Measurements from ENCODE around the gene TMEM129. TPM values are rescaled to one million over a fixed set of nuclear protein-coding genes. Genes with fewer than 3 reads are reported as not detected.

TMEM129 gene, protein sequence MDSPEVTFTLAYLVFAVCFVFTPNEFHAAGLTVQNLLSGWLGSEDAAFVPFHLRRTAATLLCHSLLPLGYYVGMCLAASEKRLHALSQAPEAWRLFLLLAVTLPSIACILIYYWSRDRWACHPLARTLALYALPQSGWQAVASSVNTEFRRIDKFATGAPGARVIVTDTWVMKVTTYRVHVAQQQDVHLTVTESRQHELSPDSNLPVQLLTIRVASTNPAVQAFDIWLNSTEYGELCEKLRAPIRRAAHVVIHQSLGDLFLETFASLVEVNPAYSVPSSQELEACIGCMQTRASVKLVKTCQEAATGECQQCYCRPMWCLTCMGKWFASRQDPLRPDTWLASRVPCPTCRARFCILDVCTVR
- total RNA-seq = 10 to 100 TPM; 34.0 to 35.2 TPM
- 10 to 100 TPM; 26.9 to 41.7 (median 28.4) TPM for polyA plus RNA-seq
- 24.6 to 62.1 (median 36.7) reads per million in 6 experiments for total RNA-seq

- Mint-ChIP-seq H3K27me3 (no peaks in the 10 kb centered on the region), H3K4me3 (peak within 1 kb of the TSS; percentile 84 to 95 (median 91)), H3K36me3 (peaks cover 0 to 9% (median 1%) of the 10 kb centered on the region in 3 donors), H3K9me3 (no peaks in the 10 kb centered on the region), H3K4me1 (peaks cover 24 to 65% (median 58%) of the 10 kb centered on the region in 4 donors), H3K27ac (peak within 1 kb of the TSS; percentile 96 to 100 (median 99))
- peak; percentile 86 to 88 for ATAC-seq
- POLR2A ChIA-PET = interaction anchor here (0.9 to 4.5 kb wide), 4 partner anchors 8 to 375 kb away, joined by 3 to 124 read pairs (median 10); partner anchors contain the start of gene SLBP
- DNase-seq = peak; percentile 91 to 98 (median 96)
Observed at GRCh38 chr4:1721003-1721665, at the start of gene TMEM129, which contains the start of gene TACC3. TSS of gene TMEM129 (minus strand) at chr4:1721323. CDS start at chr4:1720837, 486 bp downstream. TSS of gene TACC3 (plus strand) at chr4:1721521. CDS start at chr4:1723422, 1,901 bp downstream.

GRCh38 chr4:1770791-1771231 is 49.7 kb upstream of the TMEM129 start:
- H3K27ac Mint-ChIP-seq = no peak overlapping the region
- DNase-seq (no peak), ATAC-seq (no peak)
- no peak overlapping the region for H3K4me3 Mint-ChIP-seq
- no peaks in the 10 kb centered on the region for H3K36me3 Mint-ChIP-seq
- H3K4me1 Mint-ChIP-seq = peaks cover 2 to 17% (median 6%) of the 10 kb centered on the region in 4 donors
- no peaks in the 10 kb centered on the region for H3K9me3 Mint-ChIP-seq
- peaks cover 1 to 12% (median 4%) of the 10 kb centered on the region in 5 donors for H3K27me3 Mint-ChIP-seq
- POLR2A ChIA-PET = no interaction called here

- Mint-ChIP-seq H3K36me3 (no peaks in the 10 kb centered on the region), H3K4me3 (no peak overlapping the region), H3K27ac (no peak overlapping the region), H3K4me1 (peaks cover 2 to 22% (median 8%) of the 10 kb centered on the region in 4 donors), H3K9me3 (no peaks in the 10 kb centered on the region), H3K27me3 (peaks cover 1 to 18% (median 8%) of the 10 kb centered on the region in 5 donors)
- POLR2A ChIA-PET = no interaction called here
- ATAC-seq (no peak), DNase-seq (no peak)
Observed at GRCh38 chr4:1770245-1770644, 49.1 kb upstream of the TMEM129 start.

DNA sequence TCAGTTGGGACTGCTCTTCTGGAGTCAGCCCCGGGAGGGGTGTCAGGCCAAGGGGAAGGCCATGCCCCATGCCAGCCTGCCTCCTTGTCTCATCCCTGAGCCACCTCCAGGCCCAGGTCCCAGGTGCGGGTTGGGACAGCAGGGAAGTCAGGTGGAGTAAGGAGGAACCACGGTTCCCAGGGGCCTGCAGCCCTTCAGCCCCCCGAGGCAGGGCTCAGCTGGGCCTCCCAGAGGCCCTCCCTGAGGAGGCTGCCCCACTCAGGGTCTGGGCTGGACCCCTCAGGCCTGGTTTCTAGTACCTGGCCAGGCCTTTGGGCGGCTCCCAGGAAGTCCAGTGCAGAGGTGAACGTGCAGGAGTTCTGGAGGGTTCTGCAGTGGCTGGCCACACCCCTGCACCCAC is 48.6 kb upstream of the TMEM129 start:
- peaks cover 1 to 23% (median 8%) of the 10 kb centered on the region in 5 donors for H3K27me3 Mint-ChIP-seq
- no peak for DNase-seq

GRCh38 chr4:1768367-1769034 is 47.4 kb upstream of the TMEM129 start:
- Mint-ChIP-seq H3K4me1 (peaks cover 2 to 22% (median 8%) of the 10 kb centered on the region in 4 donors), H3K4me3 (peak overlapping the region; percentile 43 to 84 (median 70)), H3K27me3 (peaks cover 2 to 32% (median 8%) of the 10 kb centered on the region in 5 donors), H3K36me3 (no peaks in the 10 kb centered on the region), H3K27ac (no peak overlapping the region), H3K9me3 (no peaks in the 10 kb centered on the region)
- ATAC-seq (no peak), DNase-seq (no peak)
- POLR2A ChIA-PET = no interaction called here

More for the DNA sequence above, 48.6 kb upstream of the TMEM129 start:
- no peak overlapping the region for H3K4me3 Mint-ChIP-seq
- no peaks in the 10 kb centered on the region for H3K9me3 Mint-ChIP-seq
- no peaks in the 10 kb centered on the region for H3K36me3 Mint-ChIP-seq
- no peak overlapping the region for H3K27ac Mint-ChIP-seq
- H3K4me1 Mint-ChIP-seq = peaks cover 2 to 22% (median 8%) of the 10 kb centered on the region in 4 donors
- ATAC-seq = no peak
- POLR2A ChIA-PET = interaction anchor here (0.6 kb wide), 1 partner anchor 129 kb away, joined by 4 read pairs; no protein-coding TSS in a partner anchor

- Mint-ChIP-seq H3K27me3 (peaks cover 2 to 34% (median 8%) of the 10 kb centered on the region in 5 donors), H3K4me3 (peak overlapping the region; percentile 39 to 84 (median 58)), H3K9me3 (no peaks in the 10 kb centered on the region), H3K27ac (no peak overlapping the region), H3K4me1 (peaks cover 2 to 22% (median 8%) of the 10 kb centered on the region in 4 donors), H3K36me3 (no peaks in the 10 kb centered on the region)
- ATAC-seq (peak; percentile 54), DNase-seq (peak in 1 of 10 donors; percentile 12)
- POLR2A ChIA-PET = no interaction called here
Observed at GRCh38 chr4:1767770-1768366, 46.7 kb upstream of the TMEM129 start.

GRCh38 chr4:1767061-1767769 is 46.1 kb upstream of the TMEM129 start:
- DNase-seq = no peak
- peaks cover 2 to 22% (median 8%) of the 10 kb centered on the region in 4 donors for H3K4me1 Mint-ChIP-seq

DNA sequence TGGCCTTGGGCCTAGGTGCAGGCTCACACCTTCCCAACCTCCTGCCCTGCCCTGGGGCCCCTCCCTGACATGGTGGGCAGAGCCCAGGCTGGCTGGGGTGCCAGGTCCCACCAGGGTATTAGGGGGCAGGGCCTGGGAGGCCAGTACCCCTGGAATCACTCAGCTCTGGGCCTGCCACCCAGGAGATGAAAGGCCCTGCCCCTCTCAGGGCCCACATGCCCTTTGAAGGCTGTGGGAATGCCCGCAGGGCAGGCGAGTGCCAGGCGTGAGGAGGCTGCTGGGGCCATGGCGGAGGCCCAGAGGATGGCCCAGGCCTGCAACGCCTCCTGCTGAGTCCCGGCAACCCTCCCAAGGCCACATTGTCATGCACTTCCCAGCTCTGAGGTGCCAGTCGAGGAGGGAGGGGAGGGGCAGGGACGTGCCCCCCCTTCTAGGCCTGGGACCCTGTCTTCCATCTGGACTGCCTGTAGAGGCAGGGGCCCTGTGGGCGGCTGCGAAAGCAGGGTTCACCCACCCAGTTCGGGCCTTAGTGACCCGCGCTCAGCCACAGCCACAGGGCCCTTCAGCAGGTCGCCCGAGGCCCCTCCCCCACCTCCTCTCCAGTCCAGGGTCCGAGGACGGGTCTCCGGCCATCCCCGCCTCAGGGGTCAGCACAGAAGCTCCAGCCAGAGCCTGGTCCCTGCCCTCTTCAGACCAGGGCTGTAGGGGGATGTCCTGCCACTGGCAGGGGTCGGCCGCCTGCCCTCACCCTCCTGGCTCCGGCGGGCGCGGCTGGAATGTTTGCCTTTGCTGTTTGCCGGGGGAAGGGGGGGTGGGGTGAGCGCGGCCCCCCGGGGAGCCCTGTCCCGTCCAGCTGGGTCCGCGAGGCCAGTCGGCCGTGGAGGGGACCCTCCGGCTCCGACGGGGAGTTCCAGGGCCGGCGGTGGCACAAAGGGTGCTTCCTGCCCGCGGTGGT is 45.3 kb upstream of the TMEM129 start:
- Mint-ChIP-seq H3K36me3 (no peaks in the 10 kb centered on the region), H3K27me3 (peaks cover 2 to 36% (median 8%) of the 10 kb centered on the region in 5 donors), H3K4me1 (peaks cover 2 to 17% (median 6%) of the 10 kb centered on the region in 4 donors), H3K4me3 (peak overlapping the region in 3 of 10 donors; percentile 3 to 15 (median 10)), H3K27ac (no peak overlapping the region), H3K9me3 (no peaks in the 10 kb centered on the region)
- POLR2A ChIA-PET = no interaction called here
- no peak for ATAC-seq
- no peak for DNase-seq

More at GRCh38 chr4:1767061-1767769, 46.1 kb upstream of the TMEM129 start:
- Mint-ChIP-seq H3K36me3 (no peaks in the 10 kb centered on the region), H3K27ac (no peak overlapping the region), H3K4me3 (peak overlapping the region in 1 of 10 donors; percentile 43), H3K27me3 (peaks cover 2 to 36% (median 8%) of the 10 kb centered on the region in 5 donors), H3K9me3 (no peaks in the 10 kb centered on the region)
- POLR2A ChIA-PET = no interaction called here
- peak; percentile 8 to 46 for ATAC-seq

DNA sequence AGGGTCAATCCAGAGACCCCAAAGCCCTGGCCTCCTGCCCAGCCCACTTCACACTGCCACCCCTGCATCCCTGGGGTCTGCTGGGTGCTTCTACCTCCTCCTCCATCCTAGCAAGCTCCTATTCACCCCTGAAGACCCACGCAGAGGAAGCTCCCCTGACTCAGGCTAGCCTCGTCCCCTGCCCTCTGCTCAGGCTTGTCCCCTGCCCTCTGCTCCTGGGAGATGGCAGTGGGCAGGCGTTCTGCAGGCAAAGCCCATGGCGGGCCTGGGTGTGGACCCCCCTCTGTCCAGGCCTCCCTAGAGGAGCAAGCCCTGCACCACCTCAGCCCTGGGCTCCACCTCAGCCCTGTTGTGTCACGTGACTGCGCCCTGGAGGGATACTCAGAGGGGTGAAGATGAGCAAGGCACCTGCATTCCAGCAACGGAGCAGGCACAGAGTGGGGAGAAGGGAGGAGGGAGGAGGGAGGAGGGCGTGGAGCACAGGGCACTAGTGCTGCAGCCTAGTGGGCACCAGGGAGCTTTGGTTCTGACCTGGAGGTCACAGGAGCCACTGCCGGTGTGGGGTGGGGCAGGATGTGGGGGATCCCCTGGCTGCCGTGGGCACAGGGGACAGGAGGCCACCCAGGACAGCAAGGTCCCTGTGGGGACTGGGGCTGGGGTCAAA is 44.4 kb upstream of the TMEM129 start:
- H3K27ac Mint-ChIP-seq = no peak overlapping the region
- ATAC-seq (no peak), DNase-seq (no peak)
- H3K9me3 Mint-ChIP-seq = no peaks in the 10 kb centered on the region
- no peaks in the 10 kb centered on the region for H3K36me3 Mint-ChIP-seq
- H3K4me3 Mint-ChIP-seq = peak overlapping the region in 4 of 10 donors; percentile 15 to 77 (median 40)
- peaks cover 2 to 36% (median 8%) of the 10 kb centered on the region in 5 donors for H3K27me3 Mint-ChIP-seq
- peaks cover 2 to 17% (median 6%) of the 10 kb centered on the region in 4 donors for H3K4me1 Mint-ChIP-seq
- POLR2A ChIA-PET = no interaction called here

GRCh38 chr4:1764670-1765069 is 43.5 kb upstream of the TMEM129 start:
- Mint-ChIP-seq H3K27me3 (peaks cover 2 to 34% (median 8%) of the 10 kb centered on the region in 5 donors), H3K9me3 (no peaks in the 10 kb centered on the region), H3K27ac (no peak overlapping the region), H3K36me3 (no peaks in the 10 kb centered on the region), H3K4me3 (no peak overlapping the region), H3K4me1 (peaks cover 2 to 21% (median 7%) of the 10 kb centered on the region in 4 donors)
- ATAC-seq (no peak), DNase-seq (no peak)
- POLR2A ChIA-PET = no interaction called here

Measured in naive thymus-derived CD8-positive, alpha-beta T cell (primary cell).